NCI-H69 (cell line): Measurements from ENCODE around the gene PLCXD1.
"Not testable (repeated sequence)": the region's sequence is repeated elsewhere in the genome, so short reads cannot be mapped to it uniquely, and the experiment has no call there.

ENCODE experiments used
- DNase-seq: peaks from one replicate; lab custom pipeline; 2025; lab: John Stamatoyannopoulos, UW

Gene PLCXD1

GRCh38 chrX:292900-293897, 12.0 kb downstream of the PLCXD1 start:
- no peak for DNase-seq

- no peak for DNase-seq
Measured at GRCh38 chrX:295136-295535, 14.0 kb downstream of the PLCXD1 start.

GRCh38 chrX:298993-299392, 17.8 kb downstream of the PLCXD1 start:
- no peak for DNase-seq

- no peak for DNase-seq
Measured at GRCh38 chrX:300334-300733, 19.2 kb downstream of the PLCXD1 start.

- no peak for DNase-seq
Measured at GRCh38 chrX:302975-303374, 21.8 kb downstream of the PLCXD1 start.

GRCh38 chrX:305781-306613, 24.8 kb downstream of the PLCXD1 start:
- DNase-seq, result not testable (repeated sequence)

GRCh38 chrX:306614-307251, 25.6 kb downstream of the PLCXD1 start:
- DNase-seq, result not testable (repeated sequence)

GRCh38 chrX:307261-308111, 26.3 kb downstream of the PLCXD1 start:
- no peak for DNase-seq

GRCh38 chrX:308821-309520, 27.8 kb downstream of the PLCXD1 start:
- no peak for DNase-seq

- DNase-seq, result no peak
Measured at GRCh38 chrX:310621-311155, 29.5 kb downstream of the PLCXD1 start.

- no peak for DNase-seq
Measured at GRCh38 chrX:311156-312129, 30.3 kb downstream of the PLCXD1 start.

GRCh38 chrX:312621-313331, 31.6 kb downstream of the PLCXD1 start:
- no peak for DNase-seq

- DNase-seq, result no peak
Measured at GRCh38 chrX:313546-313945, 32.4 kb downstream of the PLCXD1 start.

GRCh38 chrX:314049-314448, 32.9 kb downstream of the PLCXD1 start:
- DNase-seq, result no peak

GRCh38 chrX:314781-315595, 33.8 kb downstream of the PLCXD1 start:
- DNase-seq, result no peak

GRCh38 chrX:316351-317325, 35.5 kb downstream of the PLCXD1 start:
- DNase-seq, result no peak
